GM21737 (cell line): ENCODE data around the gene TRAK1.
A peak's percentile ranks its signal among the peaks of the same experiment; 100 is the strongest.

ENCODE experiments used
- ATAC-seq: cut with Tn5 transposase; IDR thresholded peaks from one replicate; pipeline ENCODE4 v1.9.1; 2021; ENCODE audit warnings: mild to moderate bottlenecking, moderate library complexity; ENCODE audit not compliant: unreplicated experiment

The TRAK1 gene

GRCh38 chr3:42175386-42176240, 84.5 kb downstream of the TRAK1 start:
- no peak for ATAC-seq

- ATAC-seq: no peak
Measured at GRCh38 chr3:42176242-42177034, 85.3 kb downstream of the TRAK1 start.

- no peak for ATAC-seq
Measured at GRCh38 chr3:42177068-42177800, 86.1 kb downstream of the TRAK1 start.

- ATAC-seq: no peak
Measured at GRCh38 chr3:42177801-42178150, 86.6 kb downstream of the TRAK1 start.

GRCh38 chr3:42179110-42179725, 88.1 kb downstream of the TRAK1 start:
- ATAC-seq: no peak

DNA sequence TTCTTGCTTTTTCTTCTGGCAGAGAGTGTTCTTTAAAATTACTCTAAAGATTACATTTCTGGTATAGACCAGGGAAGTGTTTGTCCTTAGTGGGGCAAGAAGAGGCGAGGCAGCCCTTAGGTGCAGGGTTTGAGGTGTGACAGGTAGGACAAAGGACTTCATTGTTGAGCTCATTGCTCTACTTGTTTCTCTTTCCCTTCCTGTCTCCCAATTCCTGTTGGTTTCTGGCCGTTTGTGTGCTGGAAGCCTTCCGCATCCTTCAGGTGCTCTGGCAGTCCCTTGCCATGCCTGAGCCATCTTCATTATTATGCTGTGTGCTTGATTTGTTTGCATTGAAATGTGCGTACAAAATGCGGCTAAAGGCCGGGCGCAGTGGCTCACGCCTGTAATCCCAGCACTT, 89.7 kb downstream of the TRAK1 start:
- no peak for ATAC-seq

DNA sequence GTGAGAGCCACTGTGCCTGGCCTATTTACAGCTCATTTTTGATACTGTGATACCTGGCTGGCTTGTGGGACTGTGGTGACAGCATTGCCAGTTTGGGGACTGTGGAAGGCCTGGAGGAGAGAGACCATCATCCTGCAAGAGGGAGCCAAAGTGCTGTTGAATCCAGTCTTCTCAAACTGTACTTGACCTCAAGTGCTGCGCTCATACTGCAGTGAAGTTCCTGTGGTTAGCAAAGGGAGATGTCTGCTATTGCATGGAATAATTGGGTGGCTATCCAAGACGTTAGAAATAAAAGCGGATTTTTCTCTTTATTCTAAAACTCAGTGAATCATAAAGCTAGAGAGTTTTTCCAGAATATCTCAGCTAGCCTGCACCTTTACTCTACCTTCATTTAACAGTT, 91.4 kb downstream of the TRAK1 start:
- ATAC-seq: no peak

DNA sequence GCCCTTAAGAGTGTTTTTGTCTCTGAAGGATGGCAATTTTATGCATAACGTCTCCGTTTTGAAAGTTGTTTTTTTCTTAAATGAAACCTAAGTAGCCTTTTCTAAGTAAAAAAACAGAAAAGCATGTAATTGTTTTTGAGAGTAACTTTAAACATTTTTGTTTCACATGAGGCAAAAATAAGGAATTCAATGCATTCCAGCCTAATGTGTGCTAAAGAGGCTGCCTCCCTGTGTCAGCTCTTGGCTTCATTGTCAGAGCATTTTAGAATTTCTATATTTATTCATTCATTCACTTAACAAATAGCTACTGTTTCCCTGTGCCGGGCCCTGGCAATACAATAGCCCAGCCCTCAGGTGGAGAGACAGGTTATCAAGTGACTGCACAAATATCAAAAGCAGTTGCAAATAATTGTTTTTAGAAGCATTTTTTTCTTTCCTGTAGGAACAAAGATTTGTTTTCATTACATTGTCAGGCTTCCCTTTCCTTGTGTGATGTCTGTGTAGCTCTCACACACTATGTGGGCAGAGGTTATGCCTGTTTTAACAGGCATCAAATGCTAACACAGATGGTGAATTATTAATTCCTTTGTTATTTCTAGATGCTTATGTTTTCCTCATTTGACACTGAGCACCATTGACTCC, 93.0 kb downstream of the TRAK1 start:
- no peak for ATAC-seq

DNA sequence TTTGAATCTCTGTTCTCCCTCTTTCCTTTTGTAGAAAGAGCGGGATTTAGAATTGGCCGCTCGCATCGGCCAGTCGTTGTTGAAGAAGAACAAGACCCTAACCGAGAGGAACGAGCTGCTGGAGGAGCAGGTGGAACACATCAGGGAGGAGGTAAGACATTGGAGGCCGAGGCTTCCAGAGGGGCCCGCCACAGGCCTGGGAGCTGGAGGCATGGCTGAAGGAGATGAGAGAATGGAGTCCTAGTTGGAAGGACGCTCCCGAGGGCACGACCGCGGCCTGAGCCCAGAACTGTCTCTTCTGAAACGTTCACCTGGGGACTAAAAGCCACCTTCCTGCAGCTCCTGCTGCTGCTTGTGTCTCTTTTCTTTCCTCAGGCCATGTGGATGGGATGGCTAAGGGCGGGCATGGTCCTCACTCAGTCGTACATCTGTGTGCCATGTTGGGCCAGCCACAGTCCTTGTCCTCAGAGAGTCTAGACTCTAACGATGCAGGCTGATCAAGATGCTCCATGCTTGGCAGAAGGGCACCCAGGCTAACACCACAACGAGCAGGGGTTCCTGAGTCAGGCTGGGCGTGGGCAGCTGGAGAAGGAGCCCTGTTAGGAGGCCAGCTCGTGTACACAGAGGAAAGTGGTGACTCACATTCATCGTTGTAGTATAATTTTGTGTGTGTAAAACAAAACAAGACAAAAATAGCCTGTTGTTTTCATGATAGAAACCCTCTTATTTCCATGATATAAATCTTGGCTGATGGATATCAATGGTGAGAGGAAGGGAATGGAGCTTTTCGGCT, 93.7 kb downstream of the TRAK1 start:
- no peak for ATAC-seq

GRCh38 chr3:42187936-42188335, 96.8 kb downstream of the TRAK1 start:
- no peak for ATAC-seq

GRCh38 chr3:42188376-42188775, 97.2 kb downstream of the TRAK1 start:
- ATAC-seq: no peak

GRCh38 chr3:42189001-42189460, 97.9 kb downstream of the TRAK1 start:
- no peak for ATAC-seq

GRCh38 chr3:42189736-42190135, 98.6 kb downstream of the TRAK1 start:
- ATAC-seq: no peak

GRCh38 chr3:42190701-42191442, 99.7 kb downstream of the TRAK1 start:
- no peak for ATAC-seq

DNA sequence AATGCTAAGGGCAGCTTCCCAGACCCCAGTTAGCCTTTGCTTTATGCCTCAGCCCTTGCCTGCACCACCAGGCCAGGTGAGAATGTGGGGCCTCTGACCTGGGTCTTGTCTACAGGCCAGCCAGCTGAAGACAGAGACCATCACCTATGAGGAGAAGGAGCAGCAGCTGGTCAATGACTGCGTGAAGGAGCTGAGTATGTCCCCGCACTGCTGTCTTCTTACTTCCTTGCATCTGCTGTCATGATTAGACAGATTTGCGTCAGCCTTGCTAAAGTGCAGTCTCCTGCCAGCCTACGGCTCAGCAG, 100.2 kb downstream of the TRAK1 start:
- no peak for ATAC-seq

- peak; percentile 43 for ATAC-seq
Measured at GRCh38 chr3:42192334-42193200, 101.4 kb downstream of the TRAK1 start.

GRCh38 chr3:42194943-42195510, 103.9 kb downstream of the TRAK1 start:
- ATAC-seq: no peak

GRCh38 chr3:42195879-42196330, 104.7 kb downstream of the TRAK1 start:
- peak; percentile 55 for ATAC-seq
